Motor neuron (in vitro differentiated cells): ENCODE data around the gene LIFR. TPM values are rescaled to one million over a fixed set of nuclear protein-coding genes. Genes with fewer than 3 reads are reported as not detected.
"Not testable (repeated sequence)": the region's sequence is repeated elsewhere in the genome, so short reads cannot be mapped to it uniquely, and the experiment has no call there.

Experiments used
- ATAC-seq, 8 experiments: fragments of 200-7000 bp; cut with Tn5 transposase; replicated peaks in 6 of 8; 2 replicates each; pipeline ENCODE4 v1.8.0; 2021; ENCODE audit warnings: mild to moderate bottlenecking in 8 of 8, moderate library complexity in 8 of 8
- H3K27ac ChIP-seq, 2 donors: fragments of 250-450 bp; sonication (Bioruptor Pico); 2 replicates each; pipeline ENCODE4 v1.9.0; 2021; ENCODE audit warnings: antibody characterized with exemption in 2 of 2, mild to moderate bottlenecking in 2 of 2, moderate library complexity in 1 of 2
- H3K4me1 ChIP-seq, 2 donors: fragments of 250-450 bp; sonication (Bioruptor Pico); replicated peaks in 1 of 2; 2 replicates each; pipeline ENCODE4 v1.6.1; 2021; ENCODE audit warnings: antibody characterized with exemption in 2 of 2, mild to moderate bottlenecking in 2 of 2, moderate library complexity in 1 of 2
- H3K4me3 ChIP-seq, 5 donors: fragments of 250-450 bp; sonication (Bioruptor Pico); 2 replicates each; pipeline ENCODE4 v1.9.0; 2021; ENCODE audit warnings: antibody characterized with exemption in 5 of 5, mild to moderate bottlenecking in 5 of 5, moderate library complexity in 4 of 5
- WGBS, 10 experiments: fragments of 450-650 bp; shearing (Covaris generic); methylation state at CpG; one replicate each; pipeline ENCODE4 v1.0.0; 2022; 5-methylcytosine and 5-hydroxymethylcytosine counted together
- in situ Hi-C, 9 experiments: fragments of 400-800 bp; cut with MboI; loops; one replicate each; pipeline ENCODE4 v1.15.0; 2021; ENCODE audit warnings: low sequenced_read_pairs in 9 of 9, low pct_unique_long_range_greater_than_20kb in 2 of 9; ENCODE audit not compliant: unreplicated experiment in 9 of 9
- total RNA-seq, 8 experiments: library from RNA; unstranded; fragments of 300-600 nt; gene quantifications; 2 replicates each; pipeline versions ENCODE4 v1.2.3 to v1.2.4, GENCODE V29; 2022

Gene LIFR
- total RNA-seq, 8 experiments from 2014 or later = 20.6 to 631 (median 74.4) TPM

DNA sequence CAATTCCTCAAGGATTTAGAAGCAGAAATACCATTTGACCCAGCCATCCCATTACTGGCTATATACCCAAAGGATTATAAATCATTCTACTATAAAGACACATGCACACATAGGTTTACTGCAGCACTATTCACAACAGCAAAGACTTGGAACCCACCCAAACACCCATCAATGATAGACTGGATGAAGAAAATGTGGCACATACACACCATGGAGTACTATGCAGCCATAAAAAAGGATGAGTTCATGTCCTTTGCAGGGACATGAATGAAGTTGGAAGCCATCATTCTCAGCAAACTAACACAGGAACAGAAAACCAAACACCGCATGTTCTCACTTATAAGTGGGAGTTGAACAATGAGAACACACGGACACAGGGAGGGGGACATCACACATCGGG lies 39.8 kb downstream of the LIFR start:
- 60 to 100% (median 100%) methylated on average over 1 of the region's 3 CpGs; no CpG with 5 or more reads in 7 of the 10 experiments for WGBS, 10 experiments

DNA sequence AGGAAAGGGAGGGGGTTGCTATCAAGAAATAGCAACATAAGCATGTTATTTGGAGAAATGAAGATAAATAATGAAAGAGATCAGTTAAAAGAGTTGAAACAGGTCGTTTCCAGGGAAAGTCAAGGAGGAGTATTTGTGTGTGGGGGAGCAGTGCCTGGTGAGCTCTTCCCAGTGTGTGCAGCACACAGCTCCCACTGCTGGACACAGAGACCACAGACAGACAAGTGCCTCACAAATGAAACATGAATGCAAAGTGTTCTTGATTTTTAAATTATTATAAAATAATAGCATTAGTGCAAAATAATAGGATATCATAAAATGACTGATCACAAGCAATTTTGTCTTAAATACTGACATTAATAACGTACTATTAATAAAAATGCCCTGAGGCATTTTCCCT lies 40.8 kb downstream of the LIFR start:
- Histone ChIP-seq H3K4me3 (no peak overlapping the region), H3K4me1 (no peaks in the 10 kb centered on the region), H3K27ac (no peak overlapping the region)
- peak in 4 of 8 experiments; percentile 10 to 87 (median 48) for ATAC-seq
- in situ Hi-C loops = no loop called here
- WGBS, 10 experiments = 43 to 89% (median 75%) methylated on average over 1 to 2 of the region's 2 CpGs; no CpG with 5 or more reads in 5 of the 10 experiments

More for the DNA sequence above, 39.8 kb downstream of the LIFR start:
- H3K4me1 ChIP-seq, ATAC-seq, H3K4me3 ChIP-seq, H3K27ac ChIP-seq, in situ Hi-C loops: not testable (repeated sequence)

DNA sequence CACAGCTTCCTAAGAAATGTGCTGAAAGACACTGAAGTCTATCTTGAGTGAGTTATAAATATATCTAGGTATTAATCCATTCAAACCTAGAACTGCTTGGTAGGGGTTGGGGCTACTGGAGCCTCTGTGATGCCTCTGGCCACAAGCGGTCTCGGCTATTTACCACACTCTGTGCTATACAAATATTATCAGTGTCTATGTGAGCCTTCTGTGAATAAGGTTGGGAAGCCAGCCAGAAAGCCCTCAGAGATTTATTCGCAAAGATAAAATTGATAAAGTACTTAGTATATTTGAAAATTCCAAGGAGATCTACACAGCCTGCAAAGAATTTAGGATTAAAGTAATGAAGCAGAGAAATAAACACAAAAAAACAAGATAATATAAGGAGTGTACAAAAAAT lies 41.4 kb downstream of the LIFR start:
- peak in 2 of 8 experiments; percentile 57 to 88 for ATAC-seq
- H3K4me3 ChIP-seq = no peak overlapping the region
- H3K27ac ChIP-seq = no peak overlapping the region
- in situ Hi-C loops = no loop called here
- 67 to 100% (median 92%) methylated on average over 1 to 3 of the region's 3 CpGs; no CpG with 5 or more reads in 1 of the 10 experiments for WGBS, 10 experiments
- no peaks in the 10 kb centered on the region for H3K4me1 ChIP-seq

DNA sequence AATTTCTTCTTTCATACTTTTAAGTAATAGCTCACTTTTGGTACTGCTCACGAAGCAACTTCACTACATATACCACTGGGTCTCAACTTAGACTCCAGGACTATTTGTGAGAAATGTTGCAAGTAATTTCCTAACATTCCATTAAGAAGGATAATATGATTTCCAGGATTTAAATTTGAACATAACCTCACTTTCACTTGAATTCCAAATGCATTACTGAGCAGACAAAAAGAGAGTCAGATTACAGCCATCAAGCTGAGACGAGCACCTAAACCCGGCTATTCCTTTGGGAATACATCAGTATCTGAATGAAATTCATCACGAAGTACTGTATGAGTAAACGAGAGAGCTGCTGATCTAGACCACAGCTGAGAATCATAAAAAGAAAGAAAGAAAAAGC lies 47.3 kb downstream of the LIFR start:
- Histone ChIP-seq H3K27ac (no peak overlapping the region), H3K4me1 (no peaks in the 10 kb centered on the region), H3K4me3 (no peak overlapping the region)
- ATAC-seq = no peak
- in situ Hi-C loops = no loop called here
- 14 to 100% (median 58%) methylated on average over 1 to 5 of the region's 5 CpGs; no CpG with 5 or more reads in 1 of the 10 experiments for WGBS, 10 experiments

DNA sequence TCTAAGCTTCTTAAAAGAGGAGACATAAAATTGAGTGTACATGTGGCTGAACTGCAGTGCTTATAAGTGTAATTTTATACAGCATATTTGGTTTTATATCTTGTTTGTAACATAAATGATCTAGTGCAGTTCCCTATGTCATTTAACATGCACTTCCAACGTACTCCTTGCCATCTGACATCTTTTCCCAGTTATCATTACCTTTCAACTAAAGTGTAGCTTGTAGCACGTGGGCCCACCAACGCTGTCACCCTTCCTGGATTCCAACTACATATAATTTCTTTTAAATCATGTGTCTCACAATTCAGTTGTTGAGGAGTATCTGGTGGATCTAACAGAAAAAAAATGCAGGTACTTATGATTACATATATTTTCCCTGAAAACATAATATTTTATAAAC lies 50.1 kb downstream of the LIFR start:
- in situ Hi-C loops = no loop called here
- H3K27ac ChIP-seq = no peak overlapping the region

DNA sequence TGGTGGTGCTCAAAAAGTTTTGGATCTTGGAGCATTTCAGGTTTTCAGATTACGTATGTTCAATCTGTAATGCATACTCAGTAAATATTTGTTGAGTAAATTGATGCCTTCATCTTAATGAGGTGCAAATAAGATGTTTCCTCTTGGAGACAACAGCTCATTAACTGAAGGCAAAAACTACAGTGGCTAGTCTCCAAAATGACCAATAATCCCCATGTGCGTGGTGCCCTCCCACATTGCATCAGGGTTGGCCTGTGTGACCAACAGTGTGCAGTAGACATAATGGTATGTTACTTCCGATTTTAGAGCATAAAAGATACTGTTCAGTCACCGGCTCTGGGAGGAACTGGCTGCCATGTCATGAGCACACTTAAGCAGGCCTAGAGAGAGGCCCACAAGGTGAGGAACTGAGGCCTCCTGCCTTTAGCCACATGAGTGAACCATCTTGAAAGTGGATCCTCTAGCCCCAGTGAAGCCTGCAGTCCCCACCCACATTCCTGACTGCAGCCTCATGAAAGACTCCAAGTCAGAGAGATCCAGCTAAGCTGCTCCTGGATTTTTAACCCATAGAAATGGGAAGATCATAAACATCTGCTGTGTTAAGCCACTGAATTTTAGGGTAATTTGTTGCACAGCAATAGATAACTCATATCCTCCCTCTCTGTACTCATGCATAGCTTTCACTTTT lies 55.7 kb downstream of the LIFR start:
- 67 to 100% (median 100%) methylated on average over 1 to 4 of the region's 4 CpGs; no CpG with 5 or more reads in 1 of the 10 experiments for WGBS, 10 experiments
- Histone ChIP-seq H3K27ac (no peak overlapping the region), H3K4me3 (no peak overlapping the region), H3K4me1 (no peaks in the 10 kb centered on the region)
- peak in 3 of 8 experiments; percentile 58 to 91 (median 86) for ATAC-seq
- in situ Hi-C loops = no loop called here

More for the DNA sequence above, 50.1 kb downstream of the LIFR start:
- Histone ChIP-seq H3K4me1 (no peaks in the 10 kb centered on the region), H3K4me3 (no peak overlapping the region)
- ATAC-seq = no peak
- WGBS, 10 experiments = 59 to 100% (median 85%) methylated on average over 1 to 3 of the region's 3 CpGs; no CpG with 5 or more reads in 1 of the 10 experiments

DNA sequence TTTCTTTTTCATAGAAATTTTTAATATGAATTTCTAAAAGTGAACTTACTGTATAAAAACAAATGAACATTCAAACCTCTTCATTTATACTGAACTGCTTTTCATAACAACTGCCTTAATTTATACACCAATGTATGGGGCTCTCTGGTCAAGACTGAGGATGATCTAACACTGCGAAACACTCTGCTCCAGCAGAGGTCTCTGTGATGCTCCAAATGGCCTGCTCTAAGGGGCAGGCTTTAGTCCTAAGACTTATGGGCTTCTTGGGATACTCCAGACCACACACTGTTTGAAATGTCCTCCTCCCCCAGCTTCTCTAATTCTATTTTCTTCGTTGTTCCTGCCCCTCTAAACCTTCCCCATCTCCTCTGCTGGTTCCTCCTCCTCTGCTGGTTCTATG lies 58.5 kb downstream of the LIFR start:
- H3K27ac ChIP-seq = no peak overlapping the region
- no peak overlapping the region for H3K4me3 ChIP-seq
- in situ Hi-C loops = no loop called here
- H3K4me1 ChIP-seq = no peaks in the 10 kb centered on the region
- ATAC-seq = peak in 3 of 8 experiments; percentile 38 to 59 (median 47)
- 20 to 100% (median 90%) methylated on average over 1 to 2 of the region's 2 CpGs; no CpG with 5 or more reads in 2 of the 10 experiments for WGBS, 10 experiments

DNA sequence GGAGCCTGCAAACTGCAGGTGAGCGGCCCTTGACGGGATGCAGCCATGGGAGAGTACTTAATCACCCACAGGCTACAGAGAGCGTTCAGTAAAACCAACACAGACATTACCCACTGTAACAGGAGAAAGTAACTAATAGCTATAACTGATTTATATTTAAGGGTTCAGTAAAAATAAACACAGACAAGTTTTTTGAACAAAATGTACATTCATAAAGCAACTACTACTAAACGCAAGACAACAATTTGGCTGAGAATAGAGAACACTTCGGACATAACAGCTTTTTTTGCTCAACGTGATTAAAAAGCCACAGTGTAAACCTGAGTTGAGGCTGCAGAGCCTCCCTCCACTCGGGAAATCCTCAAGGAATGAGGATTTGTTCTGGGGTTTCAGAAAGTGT lies 61.7 kb downstream of the LIFR start:
- in situ Hi-C loops = no loop called here
- ATAC-seq = no peak
- WGBS, 10 experiments = 81 to 100% (median 88%) methylated on average over 1 to 7 of the region's 7 CpGs; no CpG with 5 or more reads in 1 of the 10 experiments
- no peak overlapping the region for H3K4me3 ChIP-seq
- no peak overlapping the region for H3K27ac ChIP-seq
- H3K4me1 ChIP-seq = no peaks in the 10 kb centered on the region

DNA sequence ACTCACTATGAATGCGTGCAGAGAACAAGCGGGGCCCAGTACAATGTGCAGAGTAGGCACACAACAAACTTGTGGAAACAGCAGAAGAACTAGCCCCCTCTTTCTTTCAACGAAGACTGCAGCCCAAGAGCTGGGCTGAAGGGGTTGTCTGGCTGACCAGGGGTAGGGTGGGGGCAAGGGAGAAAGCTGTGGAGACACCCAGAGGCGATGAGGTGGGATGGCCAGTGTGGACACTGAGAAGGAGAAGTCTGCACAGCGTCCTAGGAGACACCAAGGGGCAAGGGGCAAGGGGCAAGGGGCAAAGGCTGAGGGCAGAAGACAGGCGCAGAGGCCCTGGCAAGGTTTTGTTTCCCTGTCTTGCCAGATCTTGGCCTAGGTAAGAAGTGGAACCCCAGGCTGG lies 62.3 kb downstream of the LIFR start:
- in situ Hi-C loops = no loop called here
- ATAC-seq = peak in 1 of 8 experiments; percentile 7

DNA sequence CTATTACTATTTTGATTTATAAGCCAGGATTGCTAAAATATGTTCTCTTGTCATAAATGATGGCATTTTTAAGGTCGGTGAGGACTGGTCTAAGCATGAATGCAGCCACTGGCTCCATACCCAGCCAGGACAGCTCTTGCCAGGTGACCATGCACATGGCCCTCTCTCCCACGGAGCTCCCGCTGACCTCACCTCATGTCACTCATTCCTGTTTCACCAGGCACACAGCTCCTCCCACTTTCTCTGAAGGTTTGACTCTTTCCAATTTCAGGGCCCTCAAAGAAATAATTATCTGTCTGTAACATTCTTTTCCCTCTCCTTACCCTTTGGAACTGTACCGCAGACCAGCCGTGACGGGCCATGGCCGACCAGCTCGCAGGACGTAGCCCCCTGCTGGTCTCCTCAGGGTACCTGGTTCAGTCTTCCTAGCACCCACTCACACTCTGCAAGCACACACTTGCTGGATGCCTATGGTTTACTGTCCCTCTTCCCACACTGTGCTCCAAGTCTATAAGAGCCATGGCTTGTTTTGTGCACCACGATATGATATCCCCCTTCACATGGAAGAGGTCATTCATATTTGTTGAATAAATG lies 72.5 kb downstream of the LIFR start:
- no peaks in the 10 kb centered on the region for H3K4me1 ChIP-seq
- 70 to 100% (median 97%) methylated on average over 1 to 9 of the region's 10 CpGs; no CpG with 5 or more reads in 1 of the 10 experiments for WGBS, 10 experiments
- H3K27ac ChIP-seq = no peak overlapping the region
- in situ Hi-C loops = no loop called here
- H3K4me3 ChIP-seq = no peak overlapping the region
- peak in 1 of 8 experiments; percentile 42 for ATAC-seq

More for the DNA sequence above, 62.3 kb downstream of the LIFR start:
- Histone ChIP-seq H3K4me3 (no peak overlapping the region), H3K27ac (no peak overlapping the region), H3K4me1 (no peaks in the 10 kb centered on the region)
- WGBS, 10 experiments = 46 to 100% (median 100%) methylated on average over 1 to 2 of the region's 6 CpGs; no CpG with 5 or more reads in 6 of the 10 experiments

DNA sequence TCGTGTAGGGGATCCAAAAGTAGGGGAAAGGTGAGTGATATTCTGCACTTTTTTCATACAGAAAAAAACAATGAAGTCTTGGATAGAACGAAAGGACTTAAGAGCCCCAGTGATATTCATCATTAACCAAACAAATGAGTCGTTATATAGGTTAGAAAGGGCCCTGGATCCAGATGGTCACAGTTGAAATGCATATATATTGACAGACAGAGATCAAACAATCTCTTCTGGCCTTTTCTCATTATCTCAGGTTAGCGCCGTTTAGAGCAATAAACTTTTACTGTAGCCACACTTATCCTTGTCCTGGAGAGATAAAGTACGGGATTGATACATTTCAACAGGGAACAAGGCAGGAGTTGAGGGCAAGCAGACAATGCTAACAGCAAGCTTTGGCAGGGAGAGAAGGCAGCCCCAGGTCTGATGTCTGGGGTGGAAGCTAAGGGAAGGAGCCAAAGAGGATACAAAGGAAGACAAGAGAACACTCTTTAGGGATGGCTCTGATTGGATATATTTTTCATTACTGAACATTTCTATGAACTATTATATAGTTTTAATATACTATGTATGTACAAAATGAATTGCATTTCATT lies 77.0 kb downstream of the LIFR start:
- Histone ChIP-seq H3K4me3 (no peak overlapping the region), H3K4me1 (no peaks in the 10 kb centered on the region), H3K27ac (no peak overlapping the region)
- WGBS, 10 experiments = 42 to 72% (median 62%) methylated on average over 2 to 6 of the region's 6 CpGs
- in situ Hi-C loops = no loop called here
- ATAC-seq = peak in 1 of 8 experiments; percentile 8

DNA sequence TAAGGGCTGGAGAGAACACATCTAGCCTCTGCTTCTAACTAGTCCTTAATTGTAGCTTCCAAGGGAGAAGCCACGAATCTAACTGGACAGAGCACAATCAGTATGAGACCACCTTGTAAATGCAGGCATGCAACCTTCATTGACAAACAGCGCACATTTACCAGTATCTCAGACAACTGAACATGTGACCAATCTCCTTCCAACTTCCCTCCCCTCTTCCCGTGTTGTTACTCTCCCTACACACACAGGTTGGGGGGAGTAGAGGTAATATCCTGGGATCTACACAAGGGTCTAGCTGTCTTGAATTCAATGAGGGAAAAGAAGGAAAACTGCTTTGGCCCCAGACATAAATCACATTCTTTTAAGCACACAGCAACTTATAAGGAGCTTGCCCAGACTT lies 77.6 kb downstream of the LIFR start:
- Histone ChIP-seq H3K4me3 (no peak overlapping the region), H3K4me1 (no peaks in the 10 kb centered on the region), H3K27ac (no peak overlapping the region)
- in situ Hi-C loops = no loop called here
- peak in 2 of 8 experiments; percentile 48 to 75 for ATAC-seq
- WGBS, 10 experiments = 50 to 100% (median 89%) methylated on average over 1 to 3 of the region's 3 CpGs; no CpG with 5 or more reads in 1 of the 10 experiments

DNA sequence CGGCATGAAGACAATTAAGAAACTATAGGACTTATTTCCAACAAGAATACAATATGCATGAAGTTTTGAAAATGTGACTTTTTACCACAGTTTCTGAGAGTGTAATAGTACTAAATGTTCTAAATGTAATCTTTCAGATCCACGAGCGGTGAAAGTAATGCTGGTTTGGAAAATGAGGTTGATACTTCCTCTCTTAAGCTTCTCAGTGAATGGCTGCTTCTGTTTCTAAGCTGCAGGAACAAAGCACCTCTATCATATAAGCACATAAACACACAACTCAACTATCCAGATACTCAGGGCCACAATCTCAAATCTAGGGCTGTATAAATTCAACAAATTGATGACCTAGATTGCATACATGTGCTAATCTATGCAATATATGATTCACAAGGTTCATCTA lies 78.3 kb downstream of the LIFR start:
- no peaks in the 10 kb centered on the region for H3K4me1 ChIP-seq
- ATAC-seq = no peak
- H3K4me3 ChIP-seq = no peak overlapping the region
- no peak overlapping the region for H3K27ac ChIP-seq
- 78 to 100% (median 88%) methylated on average over 1 to 3 of the region's 3 CpGs; no CpG with 5 or more reads in 1 of the 10 experiments for WGBS, 10 experiments
- in situ Hi-C loops = no loop called here
